ENCODE data around the gene CHERP. TPM values are rescaled to one million over a fixed set of nuclear protein-coding genes. Genes with fewer than 3 reads are reported as not detected.
"Not testable (repeated sequence)": the region's sequence is repeated elsewhere in the genome, so short reads cannot be mapped to it uniquely, and the experiment has no call there.

The CHERP gene
- total and polyA plus RNA-seq, 2 donors, result 12.8 to 27.2 TPM

GRCh38 chr19:16512611-16513010, 29.6 kb downstream of the CHERP start:
- WGBS, result 95% methylated on average over 10 of the region's 10 CpGs
- not testable (repeated sequence) for H3K36me3 ChIP-seq (ENCODE audit: insufficient read depth); DNase-seq (ENCODE audit: extremely low spot score); H3K4me1 ChIP-seq (ENCODE audit: insufficient read depth); H3K4me3 ChIP-seq (ENCODE audit: low read depth, low read length); H3K27ac ChIP-seq (ENCODE audit: low read depth)

GRCh38 chr19:16509141-16510061, 32.8 kb downstream of the CHERP start:
- Histone ChIP-seq H3K4me3 (ENCODE audit: low read depth, low read length) (no peak overlapping the region), H3K4me1 (ENCODE audit: insufficient read depth) (no peaks in the 10 kb centered on the region), H3K27ac (ENCODE audit: low read depth) (no peak overlapping the region), H3K36me3 (ENCODE audit: insufficient read depth) (no peaks in the 10 kb centered on the region)
- no peak for DNase-seq (ENCODE audit: extremely low spot score)
- WGBS, result 80% methylated on average over 28 of the region's 28 CpGs

GRCh38 chr19:16508546-16508945, 33.7 kb downstream of the CHERP start:
- no peaks in the 10 kb centered on the region for H3K4me1 ChIP-seq (ENCODE audit: insufficient read depth)
- H3K4me3 ChIP-seq (ENCODE audit: low read depth, low read length), result no peak overlapping the region
- H3K36me3 ChIP-seq (ENCODE audit: insufficient read depth), result no peaks in the 10 kb centered on the region
- no peak for DNase-seq (ENCODE audit: extremely low spot score)
- 97% methylated on average over 5 of the region's 5 CpGs for WGBS
- H3K27ac ChIP-seq (ENCODE audit: low read depth), result no peak overlapping the region

GRCh38 chr19:16506961-16507360, 35.3 kb downstream of the CHERP start:
- no peak overlapping the region for H3K4me3 ChIP-seq (ENCODE audit: low read depth, low read length)
- DNase-seq (ENCODE audit: extremely low spot score), result no peak
- H3K36me3 ChIP-seq (ENCODE audit: insufficient read depth), result no peaks in the 10 kb centered on the region
- H3K27ac ChIP-seq (ENCODE audit: low read depth), result no peak overlapping the region
- 95% methylated on average over 6 of the region's 6 CpGs for WGBS
- H3K4me1 ChIP-seq (ENCODE audit: insufficient read depth), result no peaks in the 10 kb centered on the region

- not testable (repeated sequence) for H3K4me1 ChIP-seq (ENCODE audit: insufficient read depth); H3K36me3 ChIP-seq (ENCODE audit: insufficient read depth); H3K27ac ChIP-seq (ENCODE audit: low read depth); H3K4me3 ChIP-seq (ENCODE audit: low read depth, low read length); DNase-seq (ENCODE audit: extremely low spot score)
- WGBS, result 95% methylated on average over 11 of the region's 11 CpGs
Measured at GRCh38 chr19:16506161-16506560, 36.1 kb downstream of the CHERP start.

- H3K36me3 ChIP-seq (ENCODE audit: insufficient read depth), result no peaks in the 10 kb centered on the region
- no peak for DNase-seq (ENCODE audit: extremely low spot score)
- H3K27ac ChIP-seq (ENCODE audit: low read depth), result no peak overlapping the region
- H3K4me1 ChIP-seq (ENCODE audit: insufficient read depth), result no peaks in the 10 kb centered on the region
- 86% methylated on average over 3 of the region's 3 CpGs for WGBS
- H3K4me3 ChIP-seq (ENCODE audit: low read depth, low read length), result no peak overlapping the region
Measured at GRCh38 chr19:16504271-16504670, 38.0 kb downstream of the CHERP start.

- WGBS, result 93% methylated on average over 6 of the region's 6 CpGs
- Histone ChIP-seq H3K27ac (ENCODE audit: low read depth) (no peak overlapping the region), H3K4me1 (ENCODE audit: insufficient read depth) (no peaks in the 10 kb centered on the region), H3K36me3 (ENCODE audit: insufficient read depth) (no peaks in the 10 kb centered on the region), H3K4me3 (ENCODE audit: low read depth, low read length) (no peak overlapping the region)
- DNase-seq (ENCODE audit: extremely low spot score), result no peak
Measured at GRCh38 chr19:16497837-16498236, 44.4 kb downstream of the CHERP start.

- no peak for DNase-seq (ENCODE audit: extremely low spot score)
- 61% methylated on average over 12 of the region's 12 CpGs for whole genome bisulfite sequencing
- H3K4me3 ChIP-seq (ENCODE audit: low read depth, low read length), result peak overlapping the region; percentile 70
- H3K27ac ChIP-seq (ENCODE audit: low read depth), result no peak overlapping the region
- no peaks in the 10 kb centered on the region for H3K4me1 ChIP-seq (ENCODE audit: insufficient read depth)
- H3K36me3 ChIP-seq (ENCODE audit: insufficient read depth), result no peaks in the 10 kb centered on the region
Measured at GRCh38 chr19:16497042-16497441, 45.2 kb downstream of the CHERP start.

- Histone ChIP-seq H3K36me3 (ENCODE audit: insufficient read depth) (no peaks in the 10 kb centered on the region), H3K4me1 (ENCODE audit: insufficient read depth) (no peaks in the 10 kb centered on the region), H3K4me3 (ENCODE audit: low read depth, low read length) (peak overlapping the region; percentile 70), H3K27ac (ENCODE audit: low read depth) (no peak overlapping the region)
- DNase-seq (ENCODE audit: extremely low spot score), result no peak
- WGBS, result 12% methylated on average over 16 of the region's 16 CpGs
Measured at GRCh38 chr19:16496613-16496983, 45.6 kb downstream of the CHERP start.

- no peaks in the 10 kb centered on the region for H3K4me1 ChIP-seq (ENCODE audit: insufficient read depth)
- DNase-seq (ENCODE audit: extremely low spot score), result peak; percentile 95
- H3K36me3 ChIP-seq (ENCODE audit: insufficient read depth), result no peaks in the 10 kb centered on the region
- peak within 1 kb of the TSS; percentile 70 for H3K4me3 ChIP-seq (ENCODE audit: low read depth, low read length)
- H3K27ac ChIP-seq (ENCODE audit: low read depth), result no peak within 1 kb of the TSS
- WGBS, result under 1% methylated on average over 52 of the region's 52 CpGs
Measured at GRCh38 chr19:16495982-16496612, 46.1 kb downstream of the CHERP start, which contains the start of the genes C19orf44 and CALR3. TSS of gene C19orf44 (plus strand) at chr19:16496394. CDS start at chr19:16500793, 4,399 bp downstream. TSS of gene CALR3 (minus strand) at chr19:16496167. CDS start at chr19:16496129, 38 bp downstream.

GRCh38 chr19:16486476-16486875, 55.8 kb downstream of the CHERP start:
- not testable (repeated sequence) for H3K27ac ChIP-seq (ENCODE audit: low read depth); H3K36me3 ChIP-seq (ENCODE audit: insufficient read depth); H3K4me1 ChIP-seq (ENCODE audit: insufficient read depth); H3K4me3 ChIP-seq (ENCODE audit: low read depth, low read length); DNase-seq (ENCODE audit: extremely low spot score)
- WGBS, result 92% methylated on average over 4 of the region's 4 CpGs

GRCh38 chr19:16482745-16483144, 59.5 kb downstream of the CHERP start:
- Histone ChIP-seq H3K27ac (ENCODE audit: low read depth) (no peak overlapping the region), H3K36me3 (ENCODE audit: insufficient read depth) (no peaks in the 10 kb centered on the region), H3K4me3 (ENCODE audit: low read depth, low read length) (no peak overlapping the region), H3K4me1 (ENCODE audit: insufficient read depth) (no peaks in the 10 kb centered on the region)
- 80% methylated on average over 7 of the region's 7 CpGs for WGBS
- no peak for DNase-seq (ENCODE audit: extremely low spot score)

GRCh38 chr19:16477311-16477710, 64.9 kb downstream of the CHERP start:
- no peak overlapping the region for H3K27ac ChIP-seq (ENCODE audit: low read depth)
- DNase-seq (ENCODE audit: extremely low spot score), result no peak
- H3K4me3 ChIP-seq (ENCODE audit: low read depth, low read length), result no peak overlapping the region
- H3K4me1 ChIP-seq (ENCODE audit: insufficient read depth), result no peaks in the 10 kb centered on the region
- H3K36me3 ChIP-seq (ENCODE audit: insufficient read depth), result no peaks in the 10 kb centered on the region
- 100% methylated on average over 1 of the region's 1 CpG for WGBS

GRCh38 chr19:16476401-16476800, 65.8 kb downstream of the CHERP start:
- no peak overlapping the region for H3K27ac ChIP-seq (ENCODE audit: low read depth)
- no peak overlapping the region for H3K4me3 ChIP-seq (ENCODE audit: low read depth, low read length)
- H3K36me3 ChIP-seq (ENCODE audit: insufficient read depth), result no peaks in the 10 kb centered on the region
- DNase-seq (ENCODE audit: extremely low spot score), result no peak
- 45% methylated on average over 3 of the region's 3 CpGs for WGBS
- no peaks in the 10 kb centered on the region for H3K4me1 ChIP-seq (ENCODE audit: insufficient read depth)

Data from urinary bladder (tissue), 4 donors.